Measurements from ENCODE around the gene NUAK2.
"Not testable (repeated sequence)": the region's sequence is repeated elsewhere in the genome, so short reads cannot be mapped to it uniquely, and the experiment has no call there.

The NUAK2 gene

GRCh38 chr1:205285381-205286101 is 36.0 kb downstream of the NUAK2 start:
- H3K27ac ChIP-seq (ENCODE audit: insufficient read depth, low read length, poor library complexity, severe bottlenecking): peak overlapping the region; percentile 84
- H3K4me3 ChIP-seq (ENCODE audit: insufficient read depth, low read depth, low read length, poor library complexity, severe bottlenecking): peak overlapping the region; percentile 40
- H3K27me3 ChIP-seq (replicated peaks; ENCODE audit: control insufficient read depth, insufficient read depth, low read length, poor library complexity, severe bottlenecking): no peaks in the 10 kb centered on the region
- H3K4me1 ChIP-seq (ENCODE audit: control insufficient read depth, insufficient read depth, low read length, poor library complexity, severe bottlenecking): peaks cover 51% of the 10 kb centered on the region
- H3K9me3 ChIP-seq (ENCODE audit: control insufficient read depth, low read length): no peaks in the 10 kb centered on the region
- DNase-seq: peak; percentile 32 to 49 (median 38)
- H3K36me3 ChIP-seq (ENCODE audit: control insufficient read depth, insufficient read depth, low read length): no peaks in the 10 kb centered on the region

- no peaks in the 10 kb centered on the region for H3K36me3 ChIP-seq (ENCODE audit: control insufficient read depth, insufficient read depth, low read length)
- H3K27me3 ChIP-seq (replicated peaks; ENCODE audit: control insufficient read depth, insufficient read depth, low read length, poor library complexity, severe bottlenecking): no peaks in the 10 kb centered on the region
- peak; percentile 84 to 91 (median 84) for DNase-seq
- H3K27ac ChIP-seq (ENCODE audit: insufficient read depth, low read length, poor library complexity, severe bottlenecking): peak overlapping the region; percentile 84
- no peaks in the 10 kb centered on the region for H3K9me3 ChIP-seq (ENCODE audit: control insufficient read depth, low read length)
- peak overlapping the region; percentile 40 for H3K4me3 ChIP-seq (ENCODE audit: insufficient read depth, low read depth, low read length, poor library complexity, severe bottlenecking)
- peaks cover 52% of the 10 kb centered on the region for H3K4me1 ChIP-seq (ENCODE audit: control insufficient read depth, insufficient read depth, low read length, poor library complexity, severe bottlenecking)
Observed at GRCh38 chr1:205284420-205285144, 37.0 kb downstream of the NUAK2 start.

- Histone ChIP-seq H3K4me1 (ENCODE audit: control insufficient read depth, insufficient read depth, low read length, poor library complexity, severe bottlenecking) (peaks cover 55% of the 10 kb centered on the region), H3K27ac (ENCODE audit: insufficient read depth, low read length, poor library complexity, severe bottlenecking) (peak overlapping the region; percentile 84), H3K9me3 (ENCODE audit: control insufficient read depth, low read length) (no peaks in the 10 kb centered on the region), H3K4me3 (ENCODE audit: insufficient read depth, low read depth, low read length, poor library complexity, severe bottlenecking) (no peak overlapping the region), H3K36me3 (ENCODE audit: control insufficient read depth, insufficient read depth, low read length) (no peaks in the 10 kb centered on the region), H3K27me3 (replicated peaks; ENCODE audit: control insufficient read depth, insufficient read depth, low read length, poor library complexity, severe bottlenecking) (no peaks in the 10 kb centered on the region)
- DNase-seq: no peak
Observed at GRCh38 chr1:205283270-205284147, 38.0 kb downstream of the NUAK2 start.

- not testable (repeated sequence) for H3K27me3 ChIP-seq (replicated peaks; ENCODE audit: control insufficient read depth, insufficient read depth, low read length, poor library complexity, severe bottlenecking); H3K9me3 ChIP-seq (ENCODE audit: control insufficient read depth, low read length); H3K27ac ChIP-seq (ENCODE audit: insufficient read depth, low read length, poor library complexity, severe bottlenecking); DNase-seq; H3K36me3 ChIP-seq (ENCODE audit: control insufficient read depth, insufficient read depth, low read length); H3K4me3 ChIP-seq (ENCODE audit: insufficient read depth, low read depth, low read length, poor library complexity, severe bottlenecking)
- H3K4me1 ChIP-seq (ENCODE audit: control insufficient read depth, insufficient read depth, low read length, poor library complexity, severe bottlenecking): peaks cover 38% of the 10 kb centered on the region
Observed at GRCh38 chr1:205280666-205281395, 40.7 kb downstream of the NUAK2 start.

GRCh38 chr1:205279986-205280385 is 41.6 kb downstream of the NUAK2 start:
- H3K27me3 ChIP-seq (replicated peaks; ENCODE audit: control insufficient read depth, insufficient read depth, low read length, poor library complexity, severe bottlenecking): no peaks in the 10 kb centered on the region
- no peak overlapping the region for H3K27ac ChIP-seq (ENCODE audit: insufficient read depth, low read length, poor library complexity, severe bottlenecking)
- peaks cover 39% of the 10 kb centered on the region for H3K4me1 ChIP-seq (ENCODE audit: control insufficient read depth, insufficient read depth, low read length, poor library complexity, severe bottlenecking)
- H3K9me3 ChIP-seq (ENCODE audit: control insufficient read depth, low read length): no peaks in the 10 kb centered on the region
- H3K4me3 ChIP-seq (ENCODE audit: insufficient read depth, low read depth, low read length, poor library complexity, severe bottlenecking): no peak overlapping the region
- no peaks in the 10 kb centered on the region for H3K36me3 ChIP-seq (ENCODE audit: control insufficient read depth, insufficient read depth, low read length)
- no peak for DNase-seq

- Histone ChIP-seq H3K27me3 (replicated peaks; ENCODE audit: control insufficient read depth, insufficient read depth, low read length, poor library complexity, severe bottlenecking) (no peaks in the 10 kb centered on the region), H3K4me1 (ENCODE audit: control insufficient read depth, insufficient read depth, low read length, poor library complexity, severe bottlenecking) (peaks cover 37% of the 10 kb centered on the region), H3K36me3 (ENCODE audit: control insufficient read depth, insufficient read depth, low read length) (no peaks in the 10 kb centered on the region), H3K9me3 (ENCODE audit: control insufficient read depth, low read length) (no peaks in the 10 kb centered on the region), H3K4me3 (ENCODE audit: insufficient read depth, low read depth, low read length, poor library complexity, severe bottlenecking) (no peak overlapping the region), H3K27ac (ENCODE audit: insufficient read depth, low read length, poor library complexity, severe bottlenecking) (no peak overlapping the region)
- DNase-seq: no peak
Observed at GRCh38 chr1:205276689-205277065, 44.9 kb downstream of the NUAK2 start.

- Histone ChIP-seq H3K9me3 (ENCODE audit: control insufficient read depth, low read length) (no peaks in the 10 kb centered on the region), H3K27ac (ENCODE audit: insufficient read depth, low read length, poor library complexity, severe bottlenecking) (no peak overlapping the region), H3K27me3 (replicated peaks; ENCODE audit: control insufficient read depth, insufficient read depth, low read length, poor library complexity, severe bottlenecking) (no peaks in the 10 kb centered on the region), H3K36me3 (ENCODE audit: control insufficient read depth, insufficient read depth, low read length) (no peaks in the 10 kb centered on the region), H3K4me1 (ENCODE audit: control insufficient read depth, insufficient read depth, low read length, poor library complexity, severe bottlenecking) (peaks cover 37% of the 10 kb centered on the region), H3K4me3 (ENCODE audit: insufficient read depth, low read depth, low read length, poor library complexity, severe bottlenecking) (no peak overlapping the region)
- DNase-seq: no peak
Observed at GRCh38 chr1:205275916-205276688, 45.4 kb downstream of the NUAK2 start.

- no peak for DNase-seq
- Histone ChIP-seq H3K4me1 (ENCODE audit: control insufficient read depth, insufficient read depth, low read length, poor library complexity, severe bottlenecking) (peaks cover 37% of the 10 kb centered on the region), H3K27ac (ENCODE audit: insufficient read depth, low read length, poor library complexity, severe bottlenecking) (no peak overlapping the region), H3K27me3 (replicated peaks; ENCODE audit: control insufficient read depth, insufficient read depth, low read length, poor library complexity, severe bottlenecking) (no peaks in the 10 kb centered on the region), H3K4me3 (ENCODE audit: insufficient read depth, low read depth, low read length, poor library complexity, severe bottlenecking) (no peak overlapping the region), H3K9me3 (ENCODE audit: control insufficient read depth, low read length) (no peaks in the 10 kb centered on the region), H3K36me3 (ENCODE audit: control insufficient read depth, insufficient read depth, low read length) (no peaks in the 10 kb centered on the region)
Observed at GRCh38 chr1:205275133-205275532, 46.4 kb downstream of the NUAK2 start.
